ENCODE measurements around the gene OR8B2. TPM values are rescaled to one million over a fixed set of nuclear protein-coding genes. Genes with fewer than 3 reads are reported as not detected.

Gene OR8B2
- polyA plus RNA-seq, 3 donors: not detected

GRCh38 chr11:124380585-124380984 lies 3.7 kb downstream of the OR8B2 start:
- no peak overlapping the region for H3K4me3 ChIP-seq (replicated peaks in 1 of 3; ENCODE audit: low read depth in 2 of 3, low read length in 3 of 3)
- peaks cover 0 to 3% (median 0%) of the 10 kb centered on the region in 7 donors for H3K9me3 Mint-ChIP-seq
- no peak overlapping the region for H3K27ac Mint-ChIP-seq
- no peak overlapping the region for H2AFZ ChIP-seq (ENCODE audit: insufficient read depth, low read depth, low read length, poor library complexity, severe bottlenecking)
- H3K27me3 Mint-ChIP-seq (ENCODE audit: low read depth in 3 of 3): no peaks in the 10 kb centered on the region
- DNase-seq: no peak
- no peak overlapping the region for H3K4me2 ChIP-seq (replicated peaks; ENCODE audit: extremely low read depth, low read length, poor library complexity, severe bottlenecking)
- no peaks in the 10 kb centered on the region for H3K36me3 Mint-ChIP-seq
- no peaks in the 10 kb centered on the region for H3K27me3 ChIP-seq (ENCODE audit: control insufficient read depth in 2 of 2, insufficient read depth in 2 of 2, low read length in 2 of 2)
- no peaks in the 10 kb centered on the region for H3K9me3 ChIP-seq (replicated peaks in 1 of 2; ENCODE audit: control insufficient read depth in 1 of 2, insufficient read depth in 1 of 2, low read length in 2 of 2)
- H3K4me3 Mint-ChIP-seq: no peak overlapping the region
- no peak overlapping the region for H3K9ac ChIP-seq (ENCODE audit: insufficient read depth, low read length, poor library complexity, severe bottlenecking)
- no CpG with 5 or more reads among the region's 2 CpGs for WGBS (ENCODE audit: insufficient coverage)
- H3K4me1 Mint-ChIP-seq: no peaks in the 10 kb centered on the region
- H3K4me1 ChIP-seq (ENCODE audit: control insufficient read depth in 1 of 2, insufficient read depth in 2 of 2, low read length in 2 of 2): no peaks in the 10 kb centered on the region
- H4K20me1 ChIP-seq (ENCODE audit: insufficient read depth, low read length): no peaks in the 10 kb centered on the region
- no peak for TF ChIP-seq CTCF (IDR thresholded peaks at IDR 0.05)
- intact Hi-C loops (cut with micrococcal nuclease): no loop called here
- H3K36me3 ChIP-seq (replicated peaks in 1 of 2; ENCODE audit: control insufficient read depth in 1 of 2, insufficient read depth in 2 of 2, low read length in 2 of 2): no peaks in the 10 kb centered on the region
- no peaks in the 10 kb centered on the region for H3K79me2 ChIP-seq (ENCODE audit: insufficient read depth, low read length)
- H3K27ac ChIP-seq (ENCODE audit: low read depth in 1 of 2, low read length in 2 of 2): no peak overlapping the region

GRCh38 chr11:124376280-124376679 lies 8.0 kb downstream of the OR8B2 start:
- DNase-seq: no peak
- Mint-ChIP-seq H3K36me3 (no peaks in the 10 kb centered on the region), H3K27me3 (ENCODE audit: low read depth in 3 of 3) (peaks cover 0 to 2% (median 0%) of the 10 kb centered on the region in 3 donors), H3K4me1 (no peaks in the 10 kb centered on the region), H3K4me3 (no peak overlapping the region), H3K27ac (no peak overlapping the region), H3K9me3 (peaks cover 0 to 4% (median 3%) of the 10 kb centered on the region in 7 donors)
- no peaks in the 10 kb centered on the region for H3K4me1 ChIP-seq (ENCODE audit: control insufficient read depth in 1 of 2, insufficient read depth in 2 of 2, low read length in 2 of 2)
- no peak overlapping the region for H3K27ac ChIP-seq (ENCODE audit: low read depth in 1 of 2, low read length in 2 of 2)
- no peaks in the 10 kb centered on the region for H4K20me1 ChIP-seq (ENCODE audit: insufficient read depth, low read length)
- WGBS (ENCODE audit: insufficient coverage): 86% methylated on average over 3 of the region's 3 CpGs
- H3K79me2 ChIP-seq (ENCODE audit: insufficient read depth, low read length): no peaks in the 10 kb centered on the region
- no peak overlapping the region for H3K4me3 ChIP-seq (replicated peaks in 1 of 3; ENCODE audit: low read depth in 2 of 3, low read length in 3 of 3)
- H3K27me3 ChIP-seq (ENCODE audit: control insufficient read depth in 2 of 2, insufficient read depth in 2 of 2, low read length in 2 of 2): no peaks in the 10 kb centered on the region
- no peaks in the 10 kb centered on the region for H3K36me3 ChIP-seq (replicated peaks in 1 of 2; ENCODE audit: control insufficient read depth in 1 of 2, insufficient read depth in 2 of 2, low read length in 2 of 2)
- no peak for TF ChIP-seq CTCF (IDR thresholded peaks at IDR 0.05)
- H3K4me2 ChIP-seq (replicated peaks; ENCODE audit: extremely low read depth, low read length, poor library complexity, severe bottlenecking): no peak overlapping the region
- peaks cover 0 to 4% of the 10 kb centered on the region in 2 donors for H3K9me3 ChIP-seq (replicated peaks in 1 of 2; ENCODE audit: control insufficient read depth in 1 of 2, insufficient read depth in 1 of 2, low read length in 2 of 2)
- intact Hi-C loops (cut with micrococcal nuclease): no loop called here
- H2AFZ ChIP-seq (ENCODE audit: insufficient read depth, low read depth, low read length, poor library complexity, severe bottlenecking): no peak overlapping the region
- H3K9ac ChIP-seq (ENCODE audit: insufficient read depth, low read length, poor library complexity, severe bottlenecking): no peak overlapping the region

All from CD14-positive monocyte (primary cell).